Testis (tissue), 2 donors: ENCODE data around the gene POMT2.

Experiments
- CTCF ChIP-seq, 3 experiments: fragments of 450-650 bp in 2 of 3; fragments of 200-600 bp in 1 of 3; sonication (generic) in 1 of 3; IDR thresholded peaks; one replicate each; pipeline ENCODE4 v1.5.1; 2016 to 2019; ENCODE audit warnings: antibody characterized with exemption in 3 of 3, mild to moderate bottlenecking in 2 of 3, moderate library complexity in 1 of 3
- POLR2A ChIP-seq: fragments of 450-650 bp; IDR thresholded peaks from one replicate; pipeline ENCODE4 v1.6.1; 2017; ENCODE audit warnings: antibody characterized with exemption, mild to moderate bottlenecking, moderate library complexity

GRCh38 chr14:77313371-77313770 lies 7.3 kb downstream of the POMT2 start:
- TF ChIP-seq POLR2A = no peak
- no peak for TF ChIP-seq CTCF (IDR thresholded peaks at IDR 0.05)
